Activated T-cell treated with anti-CD3 and anti-CD28 coated beads, Interleukin-2, amount 50 U/mL, for 4 hours (primary cell): ENCODE data around the gene SLC35A3. TPM values are rescaled to one million over a fixed set of nuclear protein-coding genes. Genes with fewer than 3 reads are reported as not detected.

Source experiments
- ATAC-seq, 2 donors: fragments of 200-7000 bp; cut with Tn5 transposase; one replicate each; pipeline ENCODE4 v1.10.0; 2021
- DNase-seq: peaks from one replicate; pipeline ENCODE4 v3.0.0-alpha.2; 2020
- H3K27me3 Mint-ChIP-seq: one replicate; pipeline ENCODE4 v1.8.0; 2021; ENCODE audit warnings: low read depth, mixed read lengths
- H3K36me3 Mint-ChIP-seq: one replicate; pipeline ENCODE4 v1.8.0; 2022; ENCODE audit warnings: mixed read lengths; ENCODE audit not compliant: insufficient read depth
- H3K4me1 Mint-ChIP-seq: one replicate; pipeline ENCODE4 v1.8.0; 2021; ENCODE audit warnings: low read depth, mixed read lengths
- H3K4me3 Mint-ChIP-seq: one replicate; pipeline ENCODE4 v1.8.0; 2021; ENCODE audit warnings: mild to moderate bottlenecking, moderate library complexity, mixed read lengths
- H3K9me3 Mint-ChIP-seq: one replicate; pipeline ENCODE4 v1.8.0; 2021; ENCODE audit warnings: mixed read lengths
- total RNA-seq, 3 donors: library from RNA; stranded (reverse); gene quantifications; one replicate each; pipeline ENCODE4 v1.2.1, GENCODE V29; 2021

Gene SLC35A3
- total RNA-seq, 3 donors from 2014 or later = 14.0 to 18.5 (median 16.9) TPM

GRCh38 chr1:100065183-100065968 lies 95.6 kb downstream of the SLC35A3 start:
- Mint-ChIP-seq H3K36me3 (peaks cover 54% of the 10 kb centered on the region), H3K9me3 (no peaks in the 10 kb centered on the region), H3K4me3 (no peak overlapping the region), H3K27me3 (no peaks in the 10 kb centered on the region), H3K4me1 (peaks cover 30% of the 10 kb centered on the region)
- ATAC-seq (no peak), DNase-seq (no peak)

DNA sequence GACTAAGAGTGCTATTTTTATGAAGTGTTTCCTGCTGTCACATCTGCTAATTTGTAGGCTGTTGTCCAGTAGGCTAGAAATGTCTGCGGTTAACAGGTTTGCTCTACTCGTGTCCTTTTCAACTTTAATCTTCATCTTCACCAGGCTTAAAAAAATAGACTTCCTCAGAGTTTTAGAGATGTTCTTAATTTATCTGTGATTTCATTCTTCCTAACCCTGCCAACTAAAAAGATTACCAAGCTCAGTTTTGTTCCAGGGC lies 96.1 kb downstream of the SLC35A3 start:
- H3K4me1 Mint-ChIP-seq = peaks cover 28% of the 10 kb centered on the region
- H3K9me3 Mint-ChIP-seq = no peaks in the 10 kb centered on the region
- DNase-seq = no peak
- H3K4me3 Mint-ChIP-seq = no peak overlapping the region
- peaks cover 54% of the 10 kb centered on the region for H3K36me3 Mint-ChIP-seq
- no peaks in the 10 kb centered on the region for H3K27me3 Mint-ChIP-seq
- ATAC-seq = no peak

- ATAC-seq (no peak), DNase-seq (no peak)
- Mint-ChIP-seq H3K27me3 (no peaks in the 10 kb centered on the region), H3K9me3 (no peaks in the 10 kb centered on the region), H3K4me3 (no peak overlapping the region), H3K4me1 (peaks cover 12% of the 10 kb centered on the region), H3K36me3 (peaks cover 60% of the 10 kb centered on the region)
Measured at GRCh38 chr1:100070201-100070939, 100.6 kb downstream of the SLC35A3 start.

GRCh38 chr1:100073531-100073930 lies 103.7 kb downstream of the SLC35A3 start:
- peaks cover 56% of the 10 kb centered on the region for H3K36me3 Mint-ChIP-seq
- no peak for ATAC-seq
- DNase-seq = no peak
- no peak overlapping the region for H3K4me3 Mint-ChIP-seq
- H3K27me3 Mint-ChIP-seq = no peaks in the 10 kb centered on the region
- no peaks in the 10 kb centered on the region for H3K9me3 Mint-ChIP-seq
- peaks cover 5% of the 10 kb centered on the region for H3K4me1 Mint-ChIP-seq

GRCh38 chr1:100074604-100075395 lies 105.0 kb downstream of the SLC35A3 start:
- DNase-seq (no peak), ATAC-seq (no peak)
- peaks cover 5% of the 10 kb centered on the region for H3K4me1 Mint-ChIP-seq
- no peaks in the 10 kb centered on the region for H3K27me3 Mint-ChIP-seq
- H3K4me3 Mint-ChIP-seq = no peak overlapping the region
- no peaks in the 10 kb centered on the region for H3K9me3 Mint-ChIP-seq
- H3K36me3 Mint-ChIP-seq = peaks cover 55% of the 10 kb centered on the region

DNA sequence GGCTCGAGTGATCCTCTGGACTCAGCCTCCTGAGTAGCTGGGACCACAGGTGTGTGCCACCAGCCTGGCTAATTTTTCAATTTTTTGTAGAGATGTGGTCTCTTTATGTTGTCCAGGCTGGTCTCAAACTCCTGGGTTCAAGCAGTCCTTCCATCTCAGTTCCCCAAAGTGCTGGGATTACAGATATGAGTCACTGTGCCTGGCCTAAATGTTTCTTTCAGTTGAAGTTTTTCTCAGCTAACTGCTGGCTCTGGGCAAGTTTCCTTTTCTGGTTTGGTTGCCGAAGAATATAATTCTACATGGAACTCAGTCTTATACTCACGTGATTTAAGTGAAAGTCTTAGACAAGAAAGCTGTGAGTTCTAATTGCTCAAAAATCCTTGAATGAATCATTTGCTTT lies 106.0 kb downstream of the SLC35A3 start:
- H3K4me1 Mint-ChIP-seq = no peaks in the 10 kb centered on the region
- DNase-seq = no peak
- no peaks in the 10 kb centered on the region for H3K9me3 Mint-ChIP-seq
- no peaks in the 10 kb centered on the region for H3K27me3 Mint-ChIP-seq
- H3K4me3 Mint-ChIP-seq = no peak overlapping the region
- ATAC-seq = no peak
- peaks cover 46% of the 10 kb centered on the region for H3K36me3 Mint-ChIP-seq

DNA sequence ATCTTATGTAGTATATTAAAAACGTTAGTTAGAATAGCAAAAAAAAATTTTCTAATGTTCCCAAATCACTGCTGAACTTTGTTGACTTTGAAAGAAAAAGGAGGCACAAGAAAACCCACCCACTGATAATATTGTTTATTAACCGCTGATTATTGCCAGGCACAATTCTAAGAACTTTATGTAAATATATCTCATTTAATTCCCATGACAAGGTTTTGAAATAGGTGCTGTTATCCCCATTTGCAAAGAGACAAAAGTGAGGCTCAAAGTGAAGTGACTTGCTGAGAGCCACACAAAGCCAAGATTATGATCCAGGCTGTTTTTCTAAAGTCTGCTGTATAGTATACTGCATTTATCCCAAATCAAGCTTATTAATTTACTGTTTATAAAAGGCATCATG lies 106.5 kb downstream of the SLC35A3 start:
- H3K27me3 Mint-ChIP-seq = no peaks in the 10 kb centered on the region
- no peaks in the 10 kb centered on the region for H3K9me3 Mint-ChIP-seq
- ATAC-seq (no peak), DNase-seq (no peak)
- H3K4me3 Mint-ChIP-seq = no peak overlapping the region
- H3K36me3 Mint-ChIP-seq = peaks cover 43% of the 10 kb centered on the region
- H3K4me1 Mint-ChIP-seq = no peaks in the 10 kb centered on the region

DNA sequence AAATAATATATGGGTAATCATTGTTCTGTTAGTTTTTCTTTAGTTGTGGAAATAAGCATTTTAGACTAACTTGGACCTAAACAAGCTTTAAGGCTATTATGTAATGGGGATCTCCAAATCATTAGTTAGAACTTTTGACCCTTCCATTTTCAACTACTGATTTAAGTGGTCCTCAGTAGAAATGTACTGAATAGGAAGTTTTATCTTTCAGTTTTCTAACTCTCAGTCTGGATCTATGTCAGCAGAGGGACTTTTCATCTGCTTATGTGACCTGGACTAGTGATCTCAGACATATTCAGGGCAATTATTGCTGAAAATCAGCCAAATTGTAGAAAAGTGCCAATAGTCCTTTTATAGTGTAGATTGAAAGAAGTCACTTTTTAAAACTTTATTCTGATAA lies 106.9 kb downstream of the SLC35A3 start:
- ATAC-seq (no peak), DNase-seq (no peak)
- H3K4me1 Mint-ChIP-seq = no peaks in the 10 kb centered on the region
- H3K27me3 Mint-ChIP-seq = no peaks in the 10 kb centered on the region
- H3K4me3 Mint-ChIP-seq = no peak overlapping the region
- H3K36me3 Mint-ChIP-seq = peaks cover 39% of the 10 kb centered on the region
- no peaks in the 10 kb centered on the region for H3K9me3 Mint-ChIP-seq

DNA sequence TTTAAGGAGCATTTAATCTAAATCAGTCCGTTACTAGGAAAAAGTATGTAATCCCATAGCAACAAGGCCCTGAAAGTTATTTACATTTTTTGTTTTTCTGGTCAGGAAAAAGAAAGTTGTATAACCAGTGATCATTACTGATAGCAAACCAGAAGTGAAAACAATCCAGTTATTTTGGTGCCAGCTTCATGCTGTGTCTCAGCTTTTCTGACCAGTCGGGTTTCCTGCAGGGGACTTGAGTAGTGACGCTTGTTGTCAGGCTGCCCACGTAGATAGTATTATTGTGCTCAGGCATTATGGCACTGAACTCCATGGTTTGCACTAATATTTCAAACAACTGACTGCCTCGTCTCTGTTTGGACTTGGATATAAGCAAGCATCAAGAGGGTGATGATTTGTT lies 107.7 kb downstream of the SLC35A3 start:
- Mint-ChIP-seq H3K9me3 (no peaks in the 10 kb centered on the region), H3K27me3 (no peaks in the 10 kb centered on the region)
- no peak for DNase-seq

GRCh38 chr1:100080331-100080730 lies 110.5 kb downstream of the SLC35A3 start:
- H3K27me3 Mint-ChIP-seq = no peaks in the 10 kb centered on the region

More for the DNA sequence above, 107.7 kb downstream of the SLC35A3 start:
- H3K36me3 Mint-ChIP-seq = peaks cover 34% of the 10 kb centered on the region
- ATAC-seq = no peak
- no peaks in the 10 kb centered on the region for H3K4me1 Mint-ChIP-seq
- H3K4me3 Mint-ChIP-seq = no peak overlapping the region

More at GRCh38 chr1:100080331-100080730, 110.5 kb downstream of the SLC35A3 start:
- ATAC-seq (no peak), DNase-seq (no peak)
- Mint-ChIP-seq H3K36me3 (peaks cover 17% of the 10 kb centered on the region), H3K9me3 (no peaks in the 10 kb centered on the region), H3K4me1 (no peaks in the 10 kb centered on the region), H3K4me3 (no peak overlapping the region)

Other genes with a start within 250 kb of the SLC35A3 start
- under 1 TPM; 0.82 to 0.86 (median 0.84) TPM for gene FRRS1, start 203.4 kb upstream of the SLC35A3 start, total RNA-seq
- 10 to 100 TPM; 13.8 to 16.1 (median 14.8) TPM for gene AGL, start 119.6 kb upstream of the SLC35A3 start, total RNA-seq
- 1 to 10 TPM; 6.4 to 8.2 (median 6.5) TPM for gene SASS6, start 162.9 kb downstream of the SLC35A3 start, total RNA-seq
- 10 to 100 TPM; 25.5 to 30.0 (median 26.3) TPM for gene TRMT13, start 163.2 kb downstream of the SLC35A3 start, total RNA-seq
- under 1 TPM; 0.30 to 0.69 (median 0.38) TPM for gene LRRC39, start 208.3 kb downstream of the SLC35A3 start, total RNA-seq